PC-3 (cell line): ENCODE results near the gene RAB42. TPM values are rescaled to one million over a fixed set of nuclear protein-coding genes. Genes with fewer than 3 reads are reported as not detected.

Source experiments
- ATAC-seq: fragments of 200-7000 bp; cut with Tn5 transposase; 2 replicates; pipeline ENCODE4 v1.9.1; 2020; ENCODE audit warnings: mild to moderate bottlenecking, moderate library complexity
- BruUV-seq: library from RNA; stranded (reverse); fragments of 400-500 nt; replicated peaks from 2 replicates; lab custom pipeline; 2021; lab: Mats Ljungman, UMichigan
- CTCF ChIA-PET: fragments of 300-600 bp; sonication (Branson Sonifier 250); formaldehyde crosslinking; loops from one replicate; lab custom pipeline; 2022; ENCODE audit warnings: antibody characterized with exemption; lab: Charles Lee
- POLR2A ChIA-PET: fragments of 300-600 bp; sonication (Branson Sonifier 250); formaldehyde crosslinking; loops from one replicate; lab custom pipeline; 2022; ENCODE audit warnings: antibody characterized with exemption; ENCODE audit not compliant: unreplicated experiment; lab: Charles Lee
- DNase-seq: peaks from one replicate; pipeline ENCODE4 v3.0.0-alpha.2; 2015
- H2AFZ ChIP-seq: fragments of 300-600 bp; sonication (generic); 2 replicates; pipeline ENCODE4 v1.6.0; 2016; ENCODE audit warnings: antibody characterized with exemption, low read length
- H3F3A ChIP-seq: fragments of 300-600 bp; sonication (generic); one replicate; pipeline ENCODE4 v1.6.0; 2017; ENCODE audit warnings: antibody characterized with exemption, low read length, control low read depth, mild to moderate bottlenecking; ENCODE audit not compliant: unreplicated experiment
- H3K27ac ChIP-seq: fragments of 300-600 bp; sonication (generic); 2 replicates; pipeline ENCODE4 v1.5.1; 2016; ENCODE audit warnings: mild to moderate bottlenecking, low read length
- H3K27me3 ChIP-seq: fragments of 300-600 bp; sonication (generic); 2 replicates; pipeline ENCODE4 v1.6.1; 2016; ENCODE audit warnings: low read length, mixed read lengths
- H3K36me3 ChIP-seq: fragments of 300-600 bp; sonication (generic); 2 replicates; pipeline ENCODE4 v1.6.1; 2016; ENCODE audit warnings: low read depth, mixed run types, low read length, mixed read lengths
- H3K4me1 ChIP-seq: fragments of 300-600 bp; sonication (generic); 2 replicates; pipeline ENCODE4 v1.5.1; 2016; ENCODE audit warnings: low read length; ENCODE audit not compliant: insufficient read depth
- H3K4me2 ChIP-seq: fragments of 300-600 bp; sonication (generic); 2 replicates; pipeline ENCODE4 v1.6.0; 2016; ENCODE audit warnings: low read length
- H3K4me3 ChIP-seq: fragments of 300-600 bp; sonication (generic); 2 replicates; pipeline ENCODE4 v1.5.1; 2016; ENCODE audit warnings: mild to moderate bottlenecking, low read length, mixed read lengths
- H3K79me2 ChIP-seq: fragments of 300-600 bp; sonication (generic); 2 replicates; pipeline ENCODE4 v1.6.1; 2017; ENCODE audit warnings: low read length, mixed read lengths
- H3K9ac ChIP-seq: fragments of 300-600 bp; sonication (generic); 2 replicates; pipeline ENCODE4 v1.6.0; 2016; ENCODE audit warnings: mild to moderate bottlenecking, low read length
- H3K9me2 ChIP-seq: fragments of 300-600 bp; sonication (generic); replicated peaks from 2 replicates; pipeline ENCODE4 v1.6.1; 2016; ENCODE audit warnings: mixed run types, low read length, mixed read lengths
- H3K9me3 ChIP-seq: fragments of 300-600 bp; sonication (generic); 2 replicates; pipeline ENCODE4 v1.6.1; 2016; ENCODE audit warnings: low read length, mixed read lengths
- H4K20me1 ChIP-seq: fragments of 300-600 bp; sonication (generic); 2 replicates; pipeline ENCODE4 v1.6.1; 2016; ENCODE audit warnings: low read length, mixed read lengths
- CTCF ChIP-seq: fragments of 300-600 bp; sonication (generic); conservative IDR thresholded peaks from 2 replicates; pipeline ENCODE4 v1.5.1; 2017; ENCODE audit warnings: antibody characterized with exemption, low read depth, mild to moderate bottlenecking, low read length
- EZH2 ChIP-seq: fragments of 300-600 bp; sonication (generic); IDR thresholded peaks from one replicate; pipeline ENCODE4 v1.6.1; 2017; ENCODE audit warnings: antibody characterized with exemption, mild to moderate bottlenecking, low read length; ENCODE audit not compliant: unreplicated experiment
- EZH2phosphoT487 ChIP-seq: fragments of 300-600 bp; sonication (generic); IDR thresholded peaks from 2 replicates; pipeline ENCODE4 v1.6.1; 2018; ENCODE audit warnings: mild to moderate bottlenecking, antibody characterized with exemption, low read length, borderline replicate concordance
- intact Hi-C: fragments of 100-400 bp; cut with micrococcal nuclease; formaldehyde crosslinking; loops from 2 replicates; pipeline ENCODE4 v1.9.0; 2023
- total RNA-seq: library from RNA; depleted of rRNA; stranded (reverse); fragments of >200 nt; gene quantifications from 2 replicates; pipeline ENCODE4 v1.2.3, GENCODE V29; 2014

The RAB42 gene
- total RNA-seq, 1 experiment from 2014 or later: 1.5 TPM

GRCh38 chr1:28573564-28573963 lies 18.5 kb upstream of the RAB42 start:
- 0 out of 2 replicates have a peak, but pooled peaks cover 1% of the 10 kb centered on the region for H3K79me2 ChIP-seq
- H3K4me3 ChIP-seq: no peak overlapping the region
- no peaks in the 10 kb centered on the region for H3K4me1 ChIP-seq
- ATAC-seq (no peak), DNase-seq (no peak)
- POLR2A ChIA-PET: interaction anchor here (0.7 kb wide), 2 partner anchors 53 to 297 kb away, joined by 7 to 23 read pairs; no protein-coding TSS in a partner anchor
- peaks cover 9% of the 10 kb centered on the region; the same call in 1 of the 2 replicates for H4K20me1 ChIP-seq
- H2AFZ ChIP-seq: no peak overlapping the region
- H3K4me2 ChIP-seq: no peak overlapping the region
- CTCF ChIA-PET: no interaction called here
- no peaks in the 10 kb centered on the region for H3K9me3 ChIP-seq
- TF ChIP-seq EZH2phosphoT487 (no peak), CTCF (no peak), EZH2 (no peak)
- H3K9ac ChIP-seq: no peak overlapping the region
- H3K27ac ChIP-seq: no peak overlapping the region
- intact Hi-C loops: no loop called here
- peaks cover 22% of the 10 kb centered on the region for H3K36me3 ChIP-seq
- H3K27me3 ChIP-seq: no peaks in the 10 kb centered on the region
- H3K9me2 ChIP-seq: no peaks in the 10 kb centered on the region
- peaks cover 14% of the 10 kb centered on the region for H3F3A ChIP-seq
- no TSS peak for BruUV-seq

DNA sequence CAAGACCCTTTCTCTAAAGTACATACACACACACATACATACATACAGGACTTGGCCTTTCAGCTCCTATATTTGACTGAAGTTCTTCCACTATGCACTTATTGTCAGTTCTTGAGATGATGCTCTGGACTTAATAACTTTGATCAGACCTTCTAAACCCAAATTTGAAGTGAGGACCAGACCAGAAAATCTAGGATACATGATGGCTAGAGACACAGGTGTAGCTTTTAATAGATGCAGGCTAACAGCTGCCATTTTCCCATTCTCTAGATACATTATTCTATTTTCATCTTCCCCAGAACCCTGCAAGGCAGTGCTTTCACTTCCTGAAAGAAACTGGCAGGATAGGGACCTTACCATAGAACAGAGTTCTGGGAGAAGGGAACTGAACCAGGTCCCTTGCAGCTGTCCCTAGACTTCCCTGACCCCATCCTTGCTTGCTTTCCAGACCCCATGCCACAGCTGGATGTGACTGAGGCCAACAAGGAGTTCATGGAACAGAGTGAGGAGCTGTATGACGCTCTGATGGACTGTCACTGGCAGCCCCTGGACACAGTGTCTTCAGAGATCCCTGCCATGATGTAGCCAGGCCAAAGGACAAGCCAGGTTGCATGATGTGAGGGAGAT lies 14.9 kb upstream of the RAB42 start:
- TF ChIP-seq CTCF (no peak), EZH2phosphoT487 (no peak), EZH2 (no peak)

More for the DNA sequence above, 14.9 kb upstream of the RAB42 start:
- Histone ChIP-seq H3K36me3 (peaks cover 47% of the 10 kb centered on the region), H3K79me2 (peaks cover 36% of the 10 kb centered on the region), H3K27ac (no peak overlapping the region), H3K27me3 (no peaks in the 10 kb centered on the region), H4K20me1 (peaks cover 40% of the 10 kb centered on the region), H3K9me2 (no peaks in the 10 kb centered on the region), H2AFZ (no peak overlapping the region), H3K4me3 (no peak overlapping the region), H3K9ac (no peak overlapping the region), H3K9me3 (no peaks in the 10 kb centered on the region), H3F3A (peaks cover 27% of the 10 kb centered on the region), H3K4me2 (no peak overlapping the region), H3K4me1 (peaks cover 10% of the 10 kb centered on the region)
- ATAC-seq (no peak), DNase-seq (no peak)
- POLR2A ChIA-PET: interaction anchor here (0.6 kb wide), 2 partner anchors 23 to 65 kb away, joined by 4 to 6 read pairs; no protein-coding TSS in a partner anchor
- no TSS peak for BruUV-seq
- intact Hi-C loops: no loop called here
- CTCF ChIA-PET: no interaction called here
